K562 (cell line): ENCODE data around the gene NFAM1. TPM values are rescaled to one million over a fixed set of nuclear protein-coding genes. Genes with fewer than 3 reads are reported as not detected.

Experiments
- ATAC-seq: fragments of 200-7000 bp; cut with Tn5 transposase; 3 replicates; pipeline ENCODE4 v1.9.1; 2020; ENCODE audit warnings: moderate library complexity
- BruUV-seq: library from RNA; stranded (reverse); fragments of 400-500 nt; replicated peaks from 2 replicates; lab custom pipeline; 2021; lab: Mats Ljungman, UMichigan
- CTCF ChIA-PET: fragments of 300-600 bp; formaldehyde crosslinking; extraction: SDS; loops from one replicate; lab custom pipeline; 2021; ENCODE audit warnings: low intra/inter-chr PET ratio; lab: Yijun Ruan, JAX
- POLR2A ChIA-PET: fragments of 300-600, 350-650 bp; sonication (Branson Sonifier 250); formaldehyde crosslinking; extraction: SDS; loops from one replicate; lab custom pipeline; 2021; ENCODE audit warnings: antibody characterized with exemption, inconsistent platforms; lab: Yijun Ruan, JAX
- DNase-seq, 4 experiments: peaks; one replicate each; pipeline versions ENCODE4 v3.0.0 to v3.0.0-alpha.2; 2011 to 2018; ENCODE audit warnings: low spot score in 3 of 4, mixed read lengths in 3 of 4; ENCODE audit errors: extremely low read depth in 1 of 4
- FAIRE-seq: peaks from 2 replicates; lab custom pipeline; 2011; peaks lifted over from hg19 to GRCh38; lab: Jason Lieb, UNC
- H2AFZ ChIP-seq: 2 replicates; pipeline ENCODE4 v1.6.0; 2011; ENCODE audit warnings: low read depth, low read length, control low read depth, inconsistent platforms
- H3K27ac ChIP-seq: fragments of 200-600 bp; 3 replicates; pipeline ENCODE4 v1.8.0; 2011; ENCODE audit warnings: low read depth, mild to moderate bottlenecking, control low read depth, inconsistent platforms, low read length, moderate library complexity, mixed read lengths; ENCODE audit errors: extremely low read depth
- H3K27me3 ChIP-seq, 2 experiments: fragments of 300-600 bp in 1 of 2; 2 replicates in 1 of 2; 3 replicates in 1 of 2; pipeline versions ENCODE4 v1.6.0 to v1.8.0; 2011; ENCODE audit warnings: inconsistent platforms in 2 of 2, low read length in 2 of 2, mild to moderate bottlenecking in 1 of 2, mixed read lengths in 1 of 2, moderate library complexity in 1 of 2; ENCODE audit not compliant: control insufficient read depth in 2 of 2, insufficient read depth in 2 of 2
- H3K36me3 ChIP-seq: fragments of 300-600 bp; 3 replicates; pipeline ENCODE4 v1.8.0; 2011; ENCODE audit warnings: mild to moderate bottlenecking, low read length, inconsistent platforms; ENCODE audit not compliant: control insufficient read depth, insufficient read depth
- H3K4me1 ChIP-seq, 2 experiments: fragments of 200-600 bp in 1 of 2; replicated peaks in 1 of 2; 2 replicates in 1 of 2; 3 replicates in 1 of 2; pipeline versions ENCODE4 v1.5.1 to v1.8.0; 2011; ENCODE audit warnings: inconsistent platforms in 2 of 2, low read length in 2 of 2, mild to moderate bottlenecking in 1 of 2, mixed read lengths in 1 of 2, moderate library complexity in 1 of 2; ENCODE audit not compliant: control insufficient read depth in 2 of 2, insufficient read depth in 2 of 2
- H3K4me2 ChIP-seq: 2 replicates; pipeline ENCODE4 v1.6.1; 2011; ENCODE audit warnings: low read length, control low read depth, inconsistent platforms, mixed read lengths; ENCODE audit not compliant: insufficient read depth
- H3K4me3 ChIP-seq: fragments of 200-600 bp; sonication (generic), shearing (Covaris generic); 2 replicates; pipeline ENCODE4 v1.5.1; 2016; ENCODE audit warnings: control low read depth, inconsistent platforms
- H3K79me2 ChIP-seq: fragments of 200-600 bp; 3 replicates; pipeline ENCODE4 v1.8.0; 2011; ENCODE audit warnings: low read length, inconsistent platforms; ENCODE audit not compliant: control insufficient read depth, insufficient read depth
- H3K9ac ChIP-seq, 2 experiments: 2 replicates each; pipeline versions ENCODE4 v1.6.0 to v1.6.1; 2011; ENCODE audit warnings: low read depth in 2 of 2, low read length in 2 of 2, control low read depth in 1 of 2, inconsistent platforms in 1 of 2, mild to moderate bottlenecking in 1 of 2, mixed read lengths in 1 of 2; ENCODE audit not compliant: insufficient read depth in 1 of 2
- H3K9me1 ChIP-seq: one replicate; pipeline ENCODE4 v1.6.0; 2011; ENCODE audit warnings: inconsistent platforms, mild to moderate bottlenecking, low read length, moderate library complexity; ENCODE audit not compliant: control insufficient read depth, insufficient read depth
- H3K9me3 ChIP-seq: replicated peaks from 2 replicates; pipeline ENCODE4 v1.5.1; 2011; ENCODE audit warnings: low read depth, low read length, inconsistent platforms; ENCODE audit not compliant: control insufficient read depth, insufficient read depth
- H4K20me1 ChIP-seq: replicated peaks from 2 replicates; pipeline ENCODE4 v1.6.1; 2011; ENCODE audit warnings: low read length, inconsistent platforms, mixed read lengths; ENCODE audit not compliant: control insufficient read depth, insufficient read depth
- CXXC5 ChIP-seq: fragments of 250-450 bp; sonication (Bioruptor Pico); IDR thresholded peaks from 2 replicates; pipeline ENCODE4 v1.8.0; 2022; ENCODE audit warnings: inconsistent platforms, mild to moderate bottlenecking, moderate library complexity
- FOXK2 ChIP-seq, 2 experiments: fragments of 450-650 bp; IDR thresholded peaks in 1 of 2; conservative IDR thresholded peaks in 1 of 2; 2 replicates each; pipeline ENCODE4 v1.6.1; 2016; ENCODE audit warnings: low read depth in 2 of 2, mild to moderate bottlenecking in 1 of 2
- JUND ChIP-seq, 2 experiments: IDR thresholded peaks; 2 replicates in 1 of 2; 3 replicates in 1 of 2; pipeline ENCODE4 v1.6.1; 2011; ENCODE audit warnings: borderline replicate concordance in 2 of 2, low read depth in 2 of 2, low read length in 2 of 2, improper control_type of control experiment in 1 of 2, missing biosample characterization in 1 of 2, missing genetic modification characterization in 1 of 2, missing genetic modification reagents in 1 of 2
- RBM14 ChIP-seq: fragments of 200-400 bp; formaldehyde crosslinking; IDR thresholded peaks from 2 replicates; pipeline ENCODE4 v1.6.1; 2018; ENCODE audit warnings: low read depth, mild to moderate bottlenecking, low read length, moderate library complexity, borderline replicate concordance; ENCODE audit not compliant: insufficient read depth
- SMAD4 ChIP-seq: fragments of 250-450 bp; sonication (Bioruptor Pico); conservative IDR thresholded peaks from 2 replicates; pipeline ENCODE4 v1.8.0; 2021; ENCODE audit warnings: inconsistent platforms, mild to moderate bottlenecking, moderate library complexity
- ZNF384 ChIP-seq: IDR thresholded peaks from 2 replicates; pipeline ENCODE4 v1.6.1; 2012; ENCODE audit warnings: low read depth, low read length, improper control_type of control experiment
- WGBS: fragments of 100-300 bp; shearing (Covaris generic); methylation state at CpG from one replicate; pipeline ENCODE4 v1.1.6; 2016; ENCODE audit warnings: low coverage, mixed read lengths; ENCODE audit not compliant: insufficient coverage; ENCODE audit errors: missing lambda C conversion rate; 5-methylcytosine and 5-hydroxymethylcytosine counted together
- in situ Hi-C: fragments of 300-500 bp; cut with MboI; formaldehyde crosslinking; loops from 4 replicates; pipeline ENCODE4 v1.15.0; 2018; ENCODE audit warnings: inconsistent platforms, mixed read lengths
- intact Hi-C: fragments of 100-400 bp; cut with micrococcal nuclease; formaldehyde crosslinking; loops from 2 replicates; pipeline ENCODE4 v1.14.2; 2022
- polyA plus RNA-seq, 8 experiments: library from polyadenylated mRNA; depleted of rRNA in 4 of 8; stranded (reverse) in 5 of 8; unstranded in 3 of 8; fragments of >200 nt; fragmentation: Nextera tagmentation in 2 of 8; fragmentation: Illumina TruSeq in 1 of 8; extraction: Ambion mirVana in 2 of 8; extraction: Trizol in 1 of 8; gene quantifications; 2 replicates each; pipeline versions ENCODE4 v1.2.1 to v1.2.3, GENCODE V29; 2011 to 2014; ENCODE audit warnings: inconsistent platforms in 1 of 8, missing spikeins in 1 of 8
- total RNA-seq, 7 experiments: library from RNA; depleted of rRNA in 6 of 7; stranded (reverse); fragments of >200 nt in 6 of 7; fragmentation: Illumina TruSeq in 2 of 7; extraction: Trizol in 2 of 7; gene quantifications; 2 replicates each; pipeline versions ENCODE4 v1.2.1 to v1.2.3, GENCODE V29; 2011 to 2021; ENCODE audit warnings: low replicate concordance in 1 of 7
- TF ChIP-seq, protein P1 (sequence below): fragments of 450-650 bp; IDR thresholded peaks from 2 replicates; pipeline ENCODE4 v1.6.1; 2016
- TF ChIP-seq, protein P2 (sequence below): fragments of 450-650 bp; IDR thresholded peaks from 2 replicates; pipeline ENCODE4 v1.6.1; 2016; ENCODE audit warnings: antibody characterized with exemption
- TF ChIP-seq, protein P3 (sequence below): sonication (generic); formaldehyde crosslinking; IDR thresholded peaks from 2 replicates; pipeline ENCODE4 v1.8.1; 2022; ENCODE audit warnings: missing genetic modification reagents

NFAM1 gene
- total and polyA plus RNA-seq, 9 of the 15 experiments (the other 6 are each of a cell fraction or from before 2014, with no cell fraction given), result 0.01 to 0.18 (median 0.03) TPM; not detected in 5

DNA sequence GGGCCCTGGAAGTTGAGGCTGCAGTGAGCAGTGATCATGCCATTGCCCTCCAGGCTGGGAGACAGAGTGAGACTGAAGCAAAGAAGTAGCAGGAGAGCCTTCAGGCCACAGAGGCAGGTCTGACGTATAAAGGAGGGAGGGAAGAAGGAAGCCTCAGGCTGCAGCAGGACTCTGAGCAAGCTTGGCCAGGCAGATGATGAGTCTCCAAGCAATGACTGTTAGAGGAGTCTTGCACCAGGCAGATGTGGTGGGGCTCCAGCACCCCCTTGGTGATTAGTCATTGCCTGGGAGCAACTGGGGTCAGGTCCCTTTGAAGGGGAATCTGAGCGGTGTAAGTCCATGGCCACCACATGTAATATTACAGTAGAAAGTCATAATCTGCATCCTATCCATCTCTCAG lies 36.6 kb upstream of the NFAM1 start:
- CTCF ChIA-PET, result no interaction called here
- Histone ChIP-seq H3K9me3 (no peaks in the 10 kb centered on the region), H3K27ac (no peak overlapping the region), H3K4me3 (no peak overlapping the region), H3K79me2 (no peaks in the 10 kb centered on the region), H3K9me1 (no peaks in the 10 kb centered on the region), H3K27me3 (no peaks in the 10 kb centered on the region; a peak in 1 of 5 replicates), H4K20me1 (no peaks in the 10 kb centered on the region), H3K9ac (no peak overlapping the region), H2AFZ (no peak overlapping the region), H3K4me1 (no peaks in the 10 kb centered on the region), H3K36me3 (no peaks in the 10 kb centered on the region), H3K4me2 (no peak overlapping the region)
- ATAC-seq, result no peak
- FAIRE-seq, result no peak
- intact Hi-C loops, result no loop called here
- no peak for TF ChIP-seq RBM14
- WGBS, result 24% methylated on average over 2 of the region's 2 CpGs
- peak in 2 of 4 experiments; percentile 14 to 17 for DNase-seq
- BruUV-seq, result no TSS peak
- POLR2A ChIA-PET, result interaction anchor here (0.6 kb wide), 1 partner anchor 686 kb away, joined by 3 read pairs; no protein-coding TSS in a partner anchor
- in situ Hi-C loops, result no loop called here

DNA sequence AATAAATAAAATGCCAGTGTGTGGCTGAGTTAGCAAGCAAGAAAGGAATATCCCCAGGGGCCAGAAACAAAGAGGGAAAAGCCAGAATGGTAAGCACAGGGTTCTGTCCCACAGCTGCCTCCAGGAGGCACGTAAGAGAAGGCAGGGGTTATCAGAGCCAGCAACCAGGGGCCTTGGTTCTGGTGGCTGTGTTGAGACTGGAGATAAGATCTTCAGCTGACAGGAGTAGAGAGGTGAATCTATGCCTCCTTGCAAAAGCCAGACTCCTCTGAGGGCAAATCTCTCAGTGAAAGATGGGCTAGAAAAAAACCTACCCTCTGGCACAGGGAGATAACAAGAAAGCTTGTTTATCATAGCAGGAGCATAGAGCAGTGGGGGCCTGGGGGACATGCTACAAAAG lies 29.8 kb upstream of the NFAM1 start:
- peaks cover 5 to 19% of the 10 kb centered on the region in 2 experiments; a peak in 4 of 5 replicates for H3K4me1 ChIP-seq
- FAIRE-seq (peak; percentile 86), ATAC-seq (peak; percentile 83), DNase-seq (peak; percentile 37 to 81 (median 57))
- no peaks in the 10 kb centered on the region for H3K9me3 ChIP-seq
- H3K27me3 ChIP-seq, result no peaks in the 10 kb centered on the region; a peak in 1 of 5 replicates
- H3K4me3 ChIP-seq, result no peak overlapping the region
- CTCF ChIA-PET, result no interaction called here
- intact Hi-C loops, result no loop called here
- H4K20me1 ChIP-seq, result no peaks in the 10 kb centered on the region
- H3K79me2 ChIP-seq, result no peaks in the 10 kb centered on the region
- no peaks in the 10 kb centered on the region for H3K36me3 ChIP-seq
- 0% methylated on average over 1 of the region's 1 CpG for WGBS
- no peaks in the 10 kb centered on the region for H3K9me1 ChIP-seq
- H2AFZ ChIP-seq, result no peak overlapping the region
- BruUV-seq, result no TSS peak
- H3K9ac ChIP-seq, result no peak overlapping the region
- in situ Hi-C loops, result no loop called here
- POLR2A ChIA-PET, result interaction anchor here (0.6 to 1.5 kb wide), 2 partner anchors 17 to 566 kb away, joined by 4 to 5 read pairs; no protein-coding TSS in a partner anchor
- H3K27ac ChIP-seq, result no peak overlapping the region
- H3K4me2 ChIP-seq, result no peak overlapping the region
- TF ChIP-seq, protein P1, sequence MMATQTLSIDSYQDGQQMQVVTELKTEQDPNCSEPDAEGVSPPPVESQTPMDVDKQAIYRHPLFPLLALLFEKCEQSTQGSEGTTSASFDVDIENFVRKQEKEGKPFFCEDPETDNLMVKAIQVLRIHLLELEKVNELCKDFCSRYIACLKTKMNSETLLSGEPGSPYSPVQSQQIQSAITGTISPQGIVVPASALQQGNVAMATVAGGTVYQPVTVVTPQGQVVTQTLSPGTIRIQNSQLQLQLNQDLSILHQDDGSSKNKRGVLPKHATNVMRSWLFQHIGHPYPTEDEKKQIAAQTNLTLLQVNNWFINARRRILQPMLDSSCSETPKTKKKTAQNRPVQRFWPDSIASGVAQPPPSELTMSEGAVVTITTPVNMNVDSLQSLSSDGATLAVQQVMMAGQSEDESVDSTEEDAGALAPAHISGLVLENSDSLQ, result peak; percentile 71
- peak; percentile 42; the same call in 1 of the 2 replicates for TF ChIP-seq CXXC5 (CRISPR knock-in tag)
- TF ChIP-seq, protein P2, sequence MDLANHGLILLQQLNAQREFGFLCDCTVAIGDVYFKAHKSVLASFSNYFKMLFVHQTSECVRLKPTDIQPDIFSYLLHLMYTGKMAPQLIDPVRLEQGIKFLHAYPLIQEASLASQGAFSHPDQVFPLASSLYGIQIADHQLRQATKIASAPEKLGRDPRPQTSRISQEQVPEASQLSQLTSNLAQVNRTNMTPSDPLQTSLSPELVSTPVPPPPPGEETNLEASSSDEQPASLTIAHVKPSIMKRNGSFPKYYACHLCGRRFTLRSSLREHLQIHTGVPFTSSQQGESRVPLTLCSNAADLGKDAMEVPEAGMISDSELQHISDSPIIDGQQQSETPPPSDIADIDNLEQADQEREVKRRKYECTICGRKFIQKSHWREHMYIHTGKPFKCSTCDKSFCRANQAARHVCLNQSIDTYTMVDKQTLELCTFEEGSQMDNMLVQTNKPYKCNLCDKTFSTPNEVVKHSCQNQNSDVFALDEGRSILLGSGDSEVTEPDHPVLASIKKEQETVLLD, result no peak
- TF ChIP-seq ZNF384, result peak; percentile 95
- TF ChIP-seq FOXK2 (conservative IDR thresholded peaks at IDR 0.05 in 1 of 2, IDR thresholded peaks at IDR 0.05 in 1 of 2; ENCODE audit: low read depth in 2 of 2), result peak in 1 of 2 experiments; percentile 86; a peak in 3 of 4 replicates
- TF ChIP-seq, protein P3, sequence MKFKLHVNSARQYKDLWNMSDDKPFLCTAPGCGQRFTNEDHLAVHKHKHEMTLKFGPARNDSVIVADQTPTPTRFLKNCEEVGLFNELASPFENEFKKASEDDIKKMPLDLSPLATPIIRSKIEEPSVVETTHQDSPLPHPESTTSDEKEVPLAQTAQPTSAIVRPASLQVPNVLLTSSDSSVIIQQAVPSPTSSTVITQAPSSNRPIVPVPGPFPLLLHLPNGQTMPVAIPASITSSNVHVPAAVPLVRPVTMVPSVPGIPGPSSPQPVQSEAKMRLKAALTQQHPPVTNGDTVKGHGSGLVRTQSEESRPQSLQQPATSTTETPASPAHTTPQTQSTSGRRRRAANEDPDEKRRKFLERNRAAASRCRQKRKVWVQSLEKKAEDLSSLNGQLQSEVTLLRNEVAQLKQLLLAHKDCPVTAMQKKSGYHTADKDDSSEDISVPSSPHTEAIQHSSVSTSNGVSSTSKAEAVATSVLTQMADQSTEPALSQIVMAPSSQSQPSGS, result no peak
- TF ChIP-seq JUND (IDR thresholded peaks at IDR 0.05; ENCODE audit: borderline replicate concordance, low read depth, low read length), result no peak; the same call in 1 of the 2 replicates
- TF ChIP-seq JUND (tag; IDR thresholded peaks at IDR 0.05; ENCODE audit: borderline replicate concordance, low read depth, low read length), result 0 out of 3 replicates have a peak, but pooled peaks have one; percentile 32
- TF ChIP-seq RBM14, result no peak
- peak; percentile 96 for TF ChIP-seq SMAD4 (CRISPR knock-in tag)
